Right atrium auricular region (tissue), 2 donors: Measurements from ENCODE around the gene TXNDC9. TPM values are rescaled to one million over a fixed set of nuclear protein-coding genes. Genes with fewer than 3 reads are reported as not detected.
"Not testable (repeated sequence)": the region's sequence is repeated elsewhere in the genome, so short reads cannot be mapped to it uniquely, and the experiment has no call there.

Experiments used
- DNase-seq: peaks from one replicate; pipeline ENCODE4 v3.0.0-alpha.2; 2019; ENCODE audit warnings: low spot score
- H3K27ac ChIP-seq, 2 donors: fragments of 200-600 bp; sonication (generic); 1 replicate in 1 of 2; 2 replicates in 1 of 2; pipeline ENCODE4 v1.5.1; 2016 to 2019
- H3K27me3 ChIP-seq, 2 donors: fragments of 200-600 bp; sonication (generic); one replicate each; pipeline versions ENCODE4 v1.5.1 to v1.6.0; 2017 to 2019
- H3K36me3 ChIP-seq: fragments of 200-600 bp; sonication (generic); one replicate; pipeline ENCODE4 v1.5.1; 2016
- H3K4me1 ChIP-seq, 2 donors: fragments of 200-600 bp; sonication (generic); one replicate each; pipeline versions ENCODE4 v1.5.1 to v1.6.0; 2017 to 2019
- H3K4me3 ChIP-seq, 2 donors: fragments of 200-600 bp; sonication (generic); 1 replicate in 1 of 2; 2 replicates in 1 of 2; pipeline ENCODE4 v1.5.1; 2017 to 2019; ENCODE audit warnings: mild to moderate bottlenecking in 1 of 2, moderate library complexity in 1 of 2
- H3K9me3 ChIP-seq, 2 donors: fragments of 200-600 bp; sonication (generic); one replicate each; pipeline ENCODE4 v1.5.1; 2019
- total RNA-seq, 2 donors: library from RNA; depleted of rRNA; stranded (reverse); fragments of >200 nt; gene quantifications; one replicate each; pipeline ENCODE4 v1.1.0, GENCODE V29; 2016
- TF ChIP-seq, protein P1 (sequence below), 2 donors: fragments of 200-600 bp; sonication (generic); IDR thresholded peaks; one replicate each; pipeline ENCODE4 v1.5.1; 2019; ENCODE audit warnings: antibody characterized with exemption in 2 of 2

The TXNDC9 gene
- total RNA-seq, 2 donors from 2014 or later, result 21.4 to 28.9 TPM

GRCh38 chr2:99374747-99375146 lies 38.6 kb upstream of the TXNDC9 start:
- DNase-seq, result no peak
- H3K27ac ChIP-seq, result no peak overlapping the region

DNA sequence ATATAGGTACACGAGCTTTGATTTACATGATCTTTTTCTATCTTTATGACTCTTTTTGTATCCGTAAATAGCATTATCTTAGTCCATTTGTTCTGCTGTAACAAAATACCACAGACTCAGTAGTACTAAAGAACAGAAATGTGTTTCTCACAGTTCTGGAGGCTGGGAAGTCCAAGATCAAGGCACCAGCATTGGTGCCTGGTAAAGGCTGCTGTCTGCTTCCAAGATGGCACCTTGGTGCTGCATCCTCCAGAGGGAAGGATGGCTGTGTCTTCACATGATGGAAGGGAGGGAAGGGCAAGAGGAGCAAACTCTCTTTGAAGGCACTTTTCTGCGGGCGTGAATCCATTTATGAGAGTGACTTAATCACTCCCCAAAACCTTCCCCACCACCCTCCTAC lies 37.0 kb upstream of the TXNDC9 start:
- no peak for DNase-seq
- Histone ChIP-seq H3K27me3 (no peaks in the 10 kb centered on the region), H3K27ac (no peak overlapping the region), H3K4me1 (no peaks in the 10 kb centered on the region), H3K36me3 (peaks cover 75% of the 10 kb centered on the region), H3K4me3 (no peak overlapping the region), H3K9me3 (peaks cover 0 to 5% of the 10 kb centered on the region in 2 donors)
- TF ChIP-seq, protein P1, sequence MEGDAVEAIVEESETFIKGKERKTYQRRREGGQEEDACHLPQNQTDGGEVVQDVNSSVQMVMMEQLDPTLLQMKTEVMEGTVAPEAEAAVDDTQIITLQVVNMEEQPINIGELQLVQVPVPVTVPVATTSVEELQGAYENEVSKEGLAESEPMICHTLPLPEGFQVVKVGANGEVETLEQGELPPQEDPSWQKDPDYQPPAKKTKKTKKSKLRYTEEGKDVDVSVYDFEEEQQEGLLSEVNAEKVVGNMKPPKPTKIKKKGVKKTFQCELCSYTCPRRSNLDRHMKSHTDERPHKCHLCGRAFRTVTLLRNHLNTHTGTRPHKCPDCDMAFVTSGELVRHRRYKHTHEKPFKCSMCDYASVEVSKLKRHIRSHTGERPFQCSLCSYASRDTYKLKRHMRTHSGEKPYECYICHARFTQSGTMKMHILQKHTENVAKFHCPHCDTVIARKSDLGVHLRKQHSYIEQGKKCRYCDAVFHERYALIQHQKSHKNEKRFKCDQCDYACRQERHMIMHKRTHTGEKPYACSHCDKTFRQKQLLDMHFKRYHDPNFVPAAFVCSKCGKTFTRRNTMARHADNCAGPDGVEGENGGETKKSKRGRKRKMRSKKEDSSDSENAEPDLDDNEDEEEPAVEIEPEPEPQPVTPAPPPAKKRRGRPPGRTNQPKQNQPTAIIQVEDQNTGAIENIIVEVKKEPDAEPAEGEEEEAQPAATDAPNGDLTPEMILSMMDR (IDR thresholded peaks at IDR 0.05), result no peak

More at GRCh38 chr2:99374747-99375146, 38.6 kb upstream of the TXNDC9 start:
- TF ChIP-seq, protein P1 (IDR thresholded peaks at IDR 0.05), result no peak
- peaks cover 0 to 5% of the 10 kb centered on the region in 2 donors for H3K9me3 ChIP-seq
- no peaks in the 10 kb centered on the region for H3K27me3 ChIP-seq
- H3K36me3 ChIP-seq, result peaks cover 71% of the 10 kb centered on the region
- H3K4me3 ChIP-seq, result no peak overlapping the region
- H3K4me1 ChIP-seq, result no peaks in the 10 kb centered on the region

DNA sequence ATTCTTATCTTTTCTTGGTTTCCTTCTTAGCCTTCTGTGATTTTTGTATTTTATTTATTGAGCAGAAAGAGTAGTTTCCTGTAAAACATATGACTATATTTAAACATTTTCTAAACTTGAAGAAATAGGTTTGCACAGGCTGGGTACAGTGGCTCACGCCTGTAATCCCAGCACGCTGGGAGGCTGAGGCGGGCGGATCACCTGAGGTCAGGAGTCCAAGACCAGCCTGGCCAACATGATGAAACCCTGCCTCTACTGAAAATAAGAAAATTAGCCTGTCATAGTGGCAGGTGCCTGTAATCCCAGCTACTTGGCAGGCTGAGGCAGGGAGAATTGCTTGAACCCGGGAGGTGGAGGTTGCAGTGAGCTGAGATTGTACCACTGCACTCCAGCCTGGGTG lies 32.7 kb upstream of the TXNDC9 start:
- not testable (repeated sequence) for H3K9me3 ChIP-seq, DNase-seq
- peaks cover 89% of the 10 kb centered on the region for H3K36me3 ChIP-seq

DNA sequence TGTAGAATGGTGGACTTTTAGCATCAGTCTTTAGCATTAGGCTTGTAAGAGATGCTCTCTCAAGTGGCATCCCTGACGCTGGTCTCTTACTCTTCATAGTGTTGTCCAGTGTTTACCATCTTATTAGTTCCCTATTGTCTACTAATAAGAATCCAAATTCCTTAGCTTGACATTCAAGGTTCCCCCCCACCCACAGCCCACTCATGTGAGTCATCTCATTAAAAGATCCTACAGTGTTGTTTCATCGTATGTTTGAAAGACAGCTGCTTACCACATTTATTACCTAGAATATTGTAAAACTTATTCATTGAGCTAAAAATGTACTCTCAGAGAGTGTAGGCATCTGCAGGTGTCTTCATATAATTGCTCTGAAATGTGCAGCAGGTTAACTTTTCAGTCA lies 29.5 kb upstream of the TXNDC9 start:
- TF ChIP-seq, protein P1 (IDR thresholded peaks at IDR 0.05), result no peak
- Histone ChIP-seq H3K36me3 (peaks cover 86% of the 10 kb centered on the region), H3K4me3 (no peak overlapping the region), H3K9me3 (no peaks in the 10 kb centered on the region), H3K27ac (no peak overlapping the region), H3K4me1 (no peaks in the 10 kb centered on the region), H3K27me3 (no peaks in the 10 kb centered on the region)
- DNase-seq, result no peak

More for the DNA sequence above, 32.7 kb upstream of the TXNDC9 start:
- not testable (repeated sequence) for H3K27me3 ChIP-seq, H3K4me3 ChIP-seq, H3K27ac ChIP-seq, H3K4me1 ChIP-seq

DNA sequence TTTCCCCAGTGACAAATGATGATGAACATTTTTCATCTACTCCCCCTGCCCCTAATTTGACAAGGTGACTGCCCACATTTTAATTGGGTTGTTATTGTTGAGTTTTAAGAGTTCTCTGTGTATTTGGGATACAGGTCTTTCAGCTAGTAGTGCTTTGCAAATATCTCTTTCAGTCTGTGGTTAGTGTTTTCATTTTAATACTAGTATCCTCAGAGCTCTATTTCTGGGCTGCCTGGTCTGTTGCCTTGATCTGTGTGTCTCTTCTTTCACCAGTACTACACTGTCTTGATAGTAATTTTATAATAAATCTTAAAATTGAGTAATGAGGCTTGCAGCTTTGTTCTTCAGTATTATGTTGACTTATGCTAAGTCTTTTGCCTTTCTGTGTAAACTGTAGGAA lies 20.7 kb upstream of the TXNDC9 start:
- Histone ChIP-seq H3K36me3 (peaks cover 13% of the 10 kb centered on the region), H3K9me3 (no peaks in the 10 kb centered on the region), H3K4me3 (no peak overlapping the region), H3K27ac (no peak overlapping the region), H3K27me3 (no peaks in the 10 kb centered on the region), H3K4me1 (no peaks in the 10 kb centered on the region)
- DNase-seq, result no peak
- TF ChIP-seq, protein P1 (IDR thresholded peaks at IDR 0.05), result no peak

DNA sequence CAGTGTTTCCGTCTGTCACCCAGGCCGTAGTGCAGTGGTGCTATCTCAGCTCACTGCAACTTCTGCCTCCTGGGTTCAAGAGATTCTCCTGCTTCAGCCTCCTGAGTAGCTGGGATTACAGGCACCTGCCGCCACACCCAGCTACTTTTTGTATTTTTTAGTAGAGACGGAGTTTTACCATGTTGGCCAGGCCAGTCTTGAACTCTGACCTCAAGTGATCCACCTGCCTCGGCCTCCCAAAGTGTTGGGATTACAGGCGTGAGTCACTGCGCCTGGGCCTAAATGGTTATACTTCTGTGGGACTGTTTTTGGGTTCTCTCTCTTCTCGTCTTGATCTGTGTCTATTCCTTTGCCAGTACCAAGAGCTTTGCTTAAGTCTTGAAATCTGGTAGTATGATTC lies 18.7 kb upstream of the TXNDC9 start:
- H3K4me3 ChIP-seq, H3K27me3 ChIP-seq, H3K36me3 ChIP-seq, DNase-seq, H3K9me3 ChIP-seq, H3K27ac ChIP-seq, H3K4me1 ChIP-seq: not testable (repeated sequence)

DNA sequence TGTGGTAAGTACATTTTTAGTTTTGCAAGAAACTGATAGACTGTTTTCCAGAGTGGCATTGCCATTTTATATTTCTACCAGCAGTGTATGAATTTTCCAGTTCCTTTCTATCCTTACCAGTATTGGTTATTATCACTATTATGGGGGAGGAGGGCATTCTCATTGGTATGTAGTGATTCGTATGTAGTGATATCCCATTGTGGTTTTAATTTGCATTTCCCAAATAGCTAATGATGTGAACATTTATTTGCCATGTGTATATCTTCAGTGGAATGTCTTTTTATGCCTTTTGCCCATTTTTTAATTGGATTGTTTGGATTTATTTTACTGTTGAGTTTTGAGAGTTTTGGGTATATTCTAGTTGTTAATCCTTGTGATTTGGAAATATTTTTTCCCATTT lies 17.9 kb upstream of the TXNDC9 start:
- no peak for DNase-seq
- Histone ChIP-seq H3K4me1 (no peaks in the 10 kb centered on the region), H3K9me3 (no peaks in the 10 kb centered on the region), H3K4me3 (no peak overlapping the region), H3K27me3 (no peaks in the 10 kb centered on the region), H3K27ac (no peak overlapping the region), H3K36me3 (no peaks in the 10 kb centered on the region)
- TF ChIP-seq, protein P1 (IDR thresholded peaks at IDR 0.05), result no peak
